NCI-H524 (cell line): ENCODE measurements around the gene PDLIM7.

Experiments used
- DNase-seq, 2 experiments: peaks; one replicate each; lab custom pipeline; 2025; lab: John Stamatoyannopoulos, UW

The PDLIM7 gene

GRCh38 chr5:177473443-177474001 lies 23.9 kb downstream of the PDLIM7 start, which contains the start of gene DBN1:
DBN1 (minus strand) TSS chr5:177473634; CDS start chr5:177473521, 113 bp downstream.
- peak in 1 of 2 experiments; percentile 52 for DNase-seq

GRCh38 chr5:177472460-177473442 lies 24.7 kb downstream of the PDLIM7 start:
- DNase-seq = peak; percentile 43 to 78

- no peak for DNase-seq
Observed at GRCh38 chr5:177471610-177472356, 25.6 kb downstream of the PDLIM7 start.

GRCh38 chr5:177470759-177471536 lies 26.5 kb downstream of the PDLIM7 start:
- no peak for DNase-seq

- peak in 1 of 2 experiments; percentile 73 for DNase-seq
Observed at GRCh38 chr5:177469750-177470525, 27.5 kb downstream of the PDLIM7 start.

GRCh38 chr5:177468685-177469628 lies 28.4 kb downstream of the PDLIM7 start:
- no peak for DNase-seq

GRCh38 chr5:177468329-177468684 lies 29.1 kb downstream of the PDLIM7 start:
- no peak for DNase-seq

GRCh38 chr5:177467436-177467835 lies 30.0 kb downstream of the PDLIM7 start:
- DNase-seq = no peak

- DNase-seq = no peak
Observed at GRCh38 chr5:177466861-177467260, 30.5 kb downstream of the PDLIM7 start.

- DNase-seq = no peak
Observed at GRCh38 chr5:177465044-177465443, 32.4 kb downstream of the PDLIM7 start.

- DNase-seq = no peak
Observed at GRCh38 chr5:177462021-177462670, 35.3 kb downstream of the PDLIM7 start.

- no peak for DNase-seq
Observed at GRCh38 chr5:177459819-177460628, 37.4 kb downstream of the PDLIM7 start.

- DNase-seq = no peak
Observed at GRCh38 chr5:177459357-177459756, 38.0 kb downstream of the PDLIM7 start.

GRCh38 chr5:177458912-177459350 lies 38.5 kb downstream of the PDLIM7 start:
- peak in 1 of 2 experiments; percentile 12 for DNase-seq

- peak in 1 of 2 experiments; percentile 12 for DNase-seq
Observed at GRCh38 chr5:177457852-177458681, 39.3 kb downstream of the PDLIM7 start.

- DNase-seq = peak; percentile 95 to 97
Observed at GRCh38 chr5:177456976-177457851, 40.2 kb downstream of the PDLIM7 start.
